Sigmoid colon (tissue), 7 donors: ENCODE data around the gene TRIM62. TPM values are rescaled to one million over a fixed set of nuclear protein-coding genes. Genes with fewer than 3 reads are reported as not detected.
"Not testable (repeated sequence)": the region's sequence is repeated elsewhere in the genome, so short reads cannot be mapped to it uniquely, and the experiment has no call there.

Experiments used
- DNase-seq: peaks from one replicate; pipeline ENCODE4 v3.0.0-alpha.2; 2019
- H3K27ac ChIP-seq, 4 donors: fragments of 200-600 bp; sonication (generic); one replicate each; pipeline ENCODE4 v1.5.1; 2016 to 2019; ENCODE audit warnings: mild to moderate bottlenecking in 1 of 4
- H3K27me3 ChIP-seq, 3 donors: fragments of 200-600 bp; sonication (generic); one replicate each; pipeline ENCODE4 v1.5.1; 2019; ENCODE audit warnings: mild to moderate bottlenecking in 1 of 3
- H3K36me3 ChIP-seq, 4 donors: fragments of 200-600 bp; sonication (generic); one replicate each; pipeline ENCODE4 v1.5.1; 2016 to 2019
- H3K4me1 ChIP-seq, 4 donors: fragments of 200-600 bp; sonication (generic); one replicate each; pipeline ENCODE4 v1.5.1; 2017 to 2019
- H3K4me3 ChIP-seq, 4 donors: fragments of 200-600 bp; sonication (generic); one replicate each; pipeline ENCODE4 v1.5.1; 2017 to 2019; ENCODE audit warnings: mild to moderate bottlenecking in 2 of 4, moderate library complexity in 1 of 4
- H3K9me3 ChIP-seq, 4 donors: fragments of 200-600 bp in 3 of 4; sonication (generic) in 3 of 4; one replicate each; pipeline versions ENCODE4 v1.5.1 to v1.6.1; 2013 to 2019
- EP300 ChIP-seq, 4 donors: sonication (generic); formaldehyde crosslinking; IDR thresholded peaks; one replicate each; pipeline ENCODE4 v1.6.1; 2017; ENCODE audit warnings: antibody characterized with exemption in 4 of 4
- POLR2A ChIP-seq, 2 donors: fragments of 450-650 bp; IDR thresholded peaks; one replicate each; pipeline ENCODE4 v1.6.1; 2016; ENCODE audit warnings: antibody characterized with exemption in 2 of 2, mild to moderate bottlenecking in 2 of 2, moderate library complexity in 2 of 2
- POLR2AphosphoS5 ChIP-seq, 4 donors: sonication (generic); formaldehyde crosslinking; IDR thresholded peaks; one replicate each; pipeline ENCODE4 v1.6.1; 2017; ENCODE audit warnings: antibody characterized with exemption in 4 of 4
- WGBS, 2 donors: extraction: QIAGEN DNeasy Blood & Tissue Kit; methylation state at CpG; one replicate each; pipeline ENCODE4 v1.1.7; 2013; 5-methylcytosine and 5-hydroxymethylcytosine counted together
- intact Hi-C: fragments of 100-400 bp; cut with DNase I; formaldehyde crosslinking; loops from one replicate; pipeline ENCODE4 v1.15.1; 2023
- polyA plus RNA-seq, 3 donors: library from polyadenylated mRNA; stranded (reverse); fragments of 200-250 nt; gene quantifications; one replicate each; pipeline ENCODE4 v1.2.3, GENCODE V29; 2013
- total RNA-seq, 4 donors: library from RNA; depleted of rRNA; stranded (reverse); fragments of >200 nt; gene quantifications; one replicate each; pipeline ENCODE4 v1.1.0, GENCODE V29; 2016
- TF ChIP-seq, protein P1 (sequence below), 4 experiments: fragments of 450-650 bp in 3 of 4; fragments of 200-600 bp in 1 of 4; IDR thresholded peaks; one replicate each; pipeline ENCODE4 v1.5.1; 2016 to 2019; ENCODE audit warnings: antibody characterized with exemption in 4 of 4, mild to moderate bottlenecking in 3 of 4, moderate library complexity in 2 of 4
- donor health status: healthy with polysubstance abuse.
- donor health status: Bipolar disorder and iron deficiency.
- donor health status: healthy.

Gene TRIM62
- total and polyA plus RNA-seq, 7 donors: 1.2 to 5.2 (median 3.9) TPM

DNA sequence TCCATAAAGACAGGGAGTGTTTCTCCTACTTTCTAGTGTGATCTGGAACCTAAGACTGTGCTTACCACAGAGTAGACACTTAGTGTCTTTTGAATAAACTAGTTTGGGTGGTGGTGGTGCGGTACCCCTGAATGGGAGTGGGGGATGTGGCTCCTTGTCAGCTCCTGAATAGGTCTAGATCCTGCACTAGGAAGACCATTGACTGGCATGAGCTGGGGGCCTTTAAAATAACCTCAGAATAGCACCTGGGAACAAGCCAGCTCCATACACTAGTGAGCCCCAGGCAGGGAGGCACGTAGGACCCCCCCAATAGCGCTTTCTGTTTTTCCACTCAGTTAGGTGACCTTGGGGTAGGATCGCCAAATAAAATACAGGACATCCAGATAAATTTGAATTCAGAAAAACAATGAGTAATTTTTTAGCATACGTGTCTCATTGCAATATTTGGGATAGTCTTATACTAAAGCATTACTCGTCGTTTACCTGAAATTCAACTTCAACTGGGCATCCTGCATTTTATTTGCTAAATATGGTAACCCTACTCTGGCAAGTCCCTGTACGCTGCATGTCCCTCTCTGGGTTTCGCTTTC is 55.3 kb downstream of the TRIM62 start:
- intact Hi-C loops: loop anchor here (2.0 kb wide), 1 partner anchor 54 kb away; no protein-coding TSS in a partner anchor
- 23 to 35% methylated on average over 9 of the region's 9 CpGs for WGBS, 2 donors
- Histone ChIP-seq H3K4me1 (peaks cover 0 to 15% (median 12%) of the 10 kb centered on the region in 4 donors), H3K27me3 (no peaks in the 10 kb centered on the region), H3K27ac (peak overlapping the region; percentile 75 to 87 (median 82)), H3K9me3 (no peaks in the 10 kb centered on the region), H3K4me3 (peak overlapping the region; percentile 46 to 58 (median 55)), H3K36me3 (no peaks in the 10 kb centered on the region)
- TF ChIP-seq POLR2AphosphoS5 (IDR thresholded peaks at IDR 0.05): no peak
- no peak for TF ChIP-seq POLR2A (IDR thresholded peaks at IDR 0.05)
- TF ChIP-seq EP300 (IDR thresholded peaks at IDR 0.05): no peak
- TF ChIP-seq, protein P1, sequence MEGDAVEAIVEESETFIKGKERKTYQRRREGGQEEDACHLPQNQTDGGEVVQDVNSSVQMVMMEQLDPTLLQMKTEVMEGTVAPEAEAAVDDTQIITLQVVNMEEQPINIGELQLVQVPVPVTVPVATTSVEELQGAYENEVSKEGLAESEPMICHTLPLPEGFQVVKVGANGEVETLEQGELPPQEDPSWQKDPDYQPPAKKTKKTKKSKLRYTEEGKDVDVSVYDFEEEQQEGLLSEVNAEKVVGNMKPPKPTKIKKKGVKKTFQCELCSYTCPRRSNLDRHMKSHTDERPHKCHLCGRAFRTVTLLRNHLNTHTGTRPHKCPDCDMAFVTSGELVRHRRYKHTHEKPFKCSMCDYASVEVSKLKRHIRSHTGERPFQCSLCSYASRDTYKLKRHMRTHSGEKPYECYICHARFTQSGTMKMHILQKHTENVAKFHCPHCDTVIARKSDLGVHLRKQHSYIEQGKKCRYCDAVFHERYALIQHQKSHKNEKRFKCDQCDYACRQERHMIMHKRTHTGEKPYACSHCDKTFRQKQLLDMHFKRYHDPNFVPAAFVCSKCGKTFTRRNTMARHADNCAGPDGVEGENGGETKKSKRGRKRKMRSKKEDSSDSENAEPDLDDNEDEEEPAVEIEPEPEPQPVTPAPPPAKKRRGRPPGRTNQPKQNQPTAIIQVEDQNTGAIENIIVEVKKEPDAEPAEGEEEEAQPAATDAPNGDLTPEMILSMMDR (IDR thresholded peaks at IDR 0.05): no peak
- no peak for DNase-seq

DNA sequence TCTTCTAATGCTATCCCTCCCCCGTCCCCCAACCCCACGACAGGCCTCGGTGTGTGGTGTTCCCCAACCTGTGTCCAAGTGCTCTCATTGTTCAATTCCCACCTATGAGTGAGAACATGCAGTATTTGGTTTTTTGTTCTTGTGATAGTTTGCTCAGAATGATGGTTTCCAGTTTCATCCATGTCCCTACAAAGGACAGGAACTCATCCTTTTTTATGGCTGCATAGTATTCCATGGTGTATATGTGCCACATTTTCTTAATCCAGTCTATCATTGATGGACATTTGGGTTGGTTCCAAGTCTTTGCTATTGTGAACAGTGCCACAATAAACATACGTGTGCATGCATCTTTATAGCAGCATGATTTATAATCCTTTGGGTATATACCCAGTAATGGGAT is 57.2 kb downstream of the TRIM62 start:
- intact Hi-C loops, H3K4me3 ChIP-seq, H3K27me3 ChIP-seq, H3K9me3 ChIP-seq, H3K27ac ChIP-seq, H3K36me3 ChIP-seq, DNase-seq: not testable (repeated sequence)
- 87 to 96% methylated on average over 4 of the region's 4 CpGs for WGBS, 2 donors
- H3K4me1 ChIP-seq: peaks cover 0 to 15% (median 12%) of the 10 kb centered on the region in 4 donors

DNA sequence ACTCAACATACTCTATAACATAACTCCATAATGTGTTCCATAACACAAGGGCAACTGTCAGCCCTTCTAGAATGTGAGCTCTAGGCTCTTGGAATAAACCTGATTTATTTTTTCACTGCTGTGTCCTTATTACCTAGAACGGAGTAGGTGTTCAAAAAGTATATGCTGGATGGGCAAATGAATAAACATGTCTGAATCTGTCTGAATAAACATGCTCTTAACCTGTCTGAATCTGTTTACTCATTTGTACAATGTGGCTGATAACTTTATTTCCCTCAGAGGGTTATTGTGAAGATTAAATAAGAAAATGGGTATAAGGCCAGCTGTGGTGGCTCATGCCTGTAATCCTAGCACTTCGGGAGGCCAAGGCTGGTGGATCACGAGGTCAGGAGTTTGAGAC is 58.6 kb downstream of the TRIM62 start:
- no peak overlapping the region for H3K4me3 ChIP-seq
- WGBS, 2 donors: 72 to 84% methylated on average over 3 of the region's 3 CpGs
- TF ChIP-seq, protein P1 (IDR thresholded peaks at IDR 0.05): no peak
- no peak for TF ChIP-seq POLR2A (IDR thresholded peaks at IDR 0.05)
- no peak for TF ChIP-seq EP300 (IDR thresholded peaks at IDR 0.05)
- TF ChIP-seq POLR2AphosphoS5 (IDR thresholded peaks at IDR 0.05): no peak
- intact Hi-C loops: no loop called here
- H3K27me3 ChIP-seq: no peaks in the 10 kb centered on the region
- no peak overlapping the region for H3K27ac ChIP-seq
- peaks cover 0 to 14% (median 10%) of the 10 kb centered on the region in 4 donors for H3K4me1 ChIP-seq
- no peaks in the 10 kb centered on the region for H3K36me3 ChIP-seq
- no peak for DNase-seq
- H3K9me3 ChIP-seq: no peaks in the 10 kb centered on the region

DNA sequence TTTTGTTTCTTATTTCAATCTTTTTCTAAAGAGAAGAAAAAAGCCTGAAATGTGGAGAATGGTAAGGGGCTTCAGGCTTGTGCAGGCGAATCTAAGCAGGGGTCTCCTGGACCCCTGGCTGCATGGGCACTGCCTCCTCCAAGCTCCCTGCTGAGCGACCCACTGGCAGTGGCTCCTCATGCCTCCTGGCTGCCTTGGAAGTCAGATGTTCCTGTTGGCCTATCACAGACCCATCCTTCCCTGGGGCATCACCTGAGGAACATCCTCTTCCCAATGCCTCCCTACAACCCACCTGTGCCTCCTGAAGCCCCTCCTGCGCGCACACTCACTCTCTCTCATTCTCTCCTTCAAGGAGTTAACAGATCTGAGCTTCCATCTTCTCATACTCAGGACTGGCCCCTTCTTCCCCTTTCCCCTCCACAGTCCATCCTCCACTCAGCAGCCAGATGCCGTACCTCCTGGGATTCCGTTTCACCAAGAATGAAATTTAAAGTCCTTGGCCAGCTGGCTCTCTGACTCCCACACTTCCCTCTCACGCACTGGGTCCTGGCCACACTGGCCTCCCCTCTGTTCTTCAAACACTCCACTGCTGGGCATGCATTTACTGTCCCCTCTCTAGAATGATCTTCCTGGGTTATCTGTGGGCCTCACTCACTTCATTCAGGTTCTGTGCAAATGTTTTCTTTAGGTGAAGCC is 59.2 kb downstream of the TRIM62 start:
- Histone ChIP-seq H3K27ac (no peak overlapping the region), H3K4me3 (no peak overlapping the region), H3K4me1 (peaks cover 0 to 10% (median 7%) of the 10 kb centered on the region in 4 donors), H3K9me3 (no peaks in the 10 kb centered on the region), H3K27me3 (no peaks in the 10 kb centered on the region), H3K36me3 (no peaks in the 10 kb centered on the region)
- no peak for TF ChIP-seq EP300 (IDR thresholded peaks at IDR 0.05)
- TF ChIP-seq POLR2AphosphoS5 (IDR thresholded peaks at IDR 0.05): no peak
- no peak for TF ChIP-seq POLR2A (IDR thresholded peaks at IDR 0.05)
- TF ChIP-seq, protein P1 (IDR thresholded peaks at IDR 0.05): no peak
- DNase-seq: no peak
- intact Hi-C loops: no loop called here
- 85 to 87% methylated on average over 7 of the region's 7 CpGs for WGBS, 2 donors

DNA sequence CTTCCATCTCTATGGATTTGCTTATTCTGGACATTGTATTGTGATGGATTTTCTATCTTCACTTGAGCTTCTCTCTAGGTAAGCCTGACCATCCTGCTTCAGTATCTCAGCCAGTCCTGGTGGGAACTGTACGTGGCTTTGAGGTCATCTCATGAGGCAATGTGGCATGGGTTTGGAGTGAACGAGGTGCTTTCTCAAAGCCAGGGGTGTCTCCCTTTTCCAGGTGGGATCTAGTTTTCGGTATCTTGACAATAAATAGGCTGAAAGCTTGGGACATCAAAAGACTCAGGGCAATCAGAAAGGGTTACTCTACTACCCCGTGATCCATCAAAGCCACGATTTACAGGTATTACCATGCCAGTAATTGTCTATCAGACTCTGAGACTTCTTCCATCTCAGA is 60.1 kb downstream of the TRIM62 start:
- H3K36me3 ChIP-seq: no peaks in the 10 kb centered on the region
- DNase-seq: no peak
- no peak for TF ChIP-seq EP300 (IDR thresholded peaks at IDR 0.05)
- TF ChIP-seq, protein P1 (IDR thresholded peaks at IDR 0.05): no peak
- TF ChIP-seq POLR2A (IDR thresholded peaks at IDR 0.05): no peak
- TF ChIP-seq POLR2AphosphoS5 (IDR thresholded peaks at IDR 0.05): no peak
- H3K4me1 ChIP-seq: peaks cover 0 to 9% (median 7%) of the 10 kb centered on the region in 4 donors
- H3K4me3 ChIP-seq: no peak overlapping the region
- intact Hi-C loops: no loop called here
- H3K9me3 ChIP-seq: no peaks in the 10 kb centered on the region
- no peaks in the 10 kb centered on the region for H3K27me3 ChIP-seq
- WGBS, 2 donors: 91 to 92% methylated on average over 5 of the region's 5 CpGs
- H3K27ac ChIP-seq: no peak overlapping the region
